SHP77 treated with DMSO at 0.1 percent for 48 hours (cell line): ENCODE results near the gene EIF4B.
A peak's percentile ranks its signal among the peaks of the same experiment; 100 is the strongest.

ENCODE experiments used
- DNase-seq: peaks from one replicate; lab custom pipeline; 2025; lab: John Stamatoyannopoulos, UW

EIF4B gene

GRCh38 chr12:53068811-53069585 lies 62.7 kb downstream of the EIF4B start:
- no peak for DNase-seq

GRCh38 chr12:53069621-53070410 lies 63.6 kb downstream of the EIF4B start:
- DNase-seq, result no peak

- DNase-seq, result no peak
Observed at GRCh38 chr12:53070877-53071492, 64.7 kb downstream of the EIF4B start.

- DNase-seq, result no peak
Observed at GRCh38 chr12:53071591-53072551, 65.6 kb downstream of the EIF4B start.

- no peak for DNase-seq
Observed at GRCh38 chr12:53073881-53074280, 67.6 kb downstream of the EIF4B start.

- no peak for DNase-seq
Observed at GRCh38 chr12:53074283-53074998, 68.2 kb downstream of the EIF4B start.

GRCh38 chr12:53074999-53075370 lies 68.7 kb downstream of the EIF4B start:
- DNase-seq, result no peak

- no peak for DNase-seq
Observed at GRCh38 chr12:53076461-53076860, 70.2 kb downstream of the EIF4B start.

- DNase-seq, result no peak
Observed at GRCh38 chr12:53077030-53077429, 70.8 kb downstream of the EIF4B start.

- peak; percentile 45 for DNase-seq
Observed at GRCh38 chr12:53078425-53079225, 72.4 kb downstream of the EIF4B start.

- peak; percentile 86 for DNase-seq
Observed at GRCh38 chr12:53079226-53080117, 73.2 kb downstream of the EIF4B start, which contains the start of gene SPRYD3. Gene SPRYD3, minus strand, starts transcription at chr12:53079390. Its CDS starts 57 bp downstream, at chr12:53079333.

GRCh38 chr12:53082637-53083175 lies 76.5 kb downstream of the EIF4B start:
- DNase-seq, result no peak

- no peak for DNase-seq
Observed at GRCh38 chr12:53086361-53086760, 80.1 kb downstream of the EIF4B start.

GRCh38 chr12:53090105-53090504 lies 83.8 kb downstream of the EIF4B start:
- no peak for DNase-seq

- DNase-seq, result no peak
Observed at GRCh38 chr12:53090554-53090953, 84.3 kb downstream of the EIF4B start.

GRCh38 chr12:53091756-53092155 lies 85.5 kb downstream of the EIF4B start:
- no peak for DNase-seq
